H1 (cell line): ENCODE measurements around the gene HCK. TPM values are rescaled to one million over a fixed set of nuclear protein-coding genes. Genes with fewer than 3 reads are reported as not detected.

Experiments
- BCL11A ChIP-seq, 2 experiments: IDR thresholded peaks; one replicate each; pipeline ENCODE4 v1.6.1; 2011; ENCODE audit warnings: low read depth in 2 of 2, low read length in 2 of 2, mild to moderate bottlenecking in 2 of 2
- CBX5 ChIP-seq: fragments of 300-800, 300-1000 bp; sonication (generic); IDR thresholded peaks from 2 replicates; pipeline ENCODE4 v1.7.1; 2016; ENCODE audit warnings: antibody characterized with exemption, low read length, low read depth
- CREB1 ChIP-seq: IDR thresholded peaks from 2 replicates; pipeline ENCODE4 v1.6.1; 2012; ENCODE audit warnings: inconsistent platforms
- TBP ChIP-seq: IDR thresholded peaks from 2 replicates; pipeline ENCODE4 v1.6.1; 2011; ENCODE audit warnings: low read depth, low read length, improper control_type of control experiment
- TCF12 ChIP-seq: IDR thresholded peaks from 2 replicates; pipeline ENCODE4 v1.6.1; 2011; ENCODE audit warnings: low read depth, mild to moderate bottlenecking, low read length
- YY1 ChIP-seq: IDR thresholded peaks from 2 replicates; pipeline ENCODE4 v1.6.1; 2011; ENCODE audit warnings: low read depth, mild to moderate bottlenecking, low read length
- polyA plus RNA-seq, 7 experiments: library from polyadenylated mRNA; depleted of rRNA in 3 of 7; stranded (reverse) in 5 of 7; unstranded in 2 of 7; fragments of >200 nt in 5 of 7; fragments of 200-250 nt in 2 of 7; gene quantifications; 1 replicate in 5 of 7; 2 replicates in 1 of 7; 4 replicates in 1 of 7; pipeline versions ENCODE4 v1.2.1 to v1.2.3, GENCODE V29; 2011 to 2013; ENCODE audit warnings: missing spikeins in 2 of 7, mixed read lengths in 2 of 7
- total RNA-seq: library from RNA; stranded (reverse); fragmentation: NEBNext Ultra II Directional; extraction: Animal tissue kit (Norgen Biotek cat#: 25700); gene quantifications from 2 replicates; pipeline ENCODE4 v1.2.1, GENCODE V29; 2021

Gene HCK
- total and polyA plus RNA-seq, 2 of the 8 experiments (the other 6 are each of a cell fraction or from before 2014, with no cell fraction given), result 0.37 to 4.3 TPM

GRCh38 chr20:32021091-32021490 is 31.0 kb upstream of the HCK start (continued):
- TF ChIP-seq TBP (no peak), YY1 (no peak), TCF12 (no peak), BCL11A (IDR thresholded peaks at IDR 0.05; ENCODE audit: low read depth in 2 of 2, low read length in 2 of 2) (no peak), CBX5 (no peak), CREB1 (no peak)
- TF ChIP-seq, all 59 proteins: peak for 0
